Measurements from ENCODE around the gene PTPN4.
A peak's percentile ranks its signal among the peaks of the same experiment; 100 is the strongest.
"Not testable (repeated sequence)": the region's sequence is repeated elsewhere in the genome, so short reads cannot be mapped to it uniquely, and the experiment has no call there.

PTPN4 gene

GRCh38 chr2:119950966-119951365, 191.2 kb downstream of the PTPN4 start:
- no peak for DNase-seq

GRCh38 chr2:119958670-119959268, 199.0 kb downstream of the PTPN4 start:
- no peak for DNase-seq

GRCh38 chr2:119960821-119961220, 201.1 kb downstream of the PTPN4 start:
- no peak for DNase-seq

DNA sequence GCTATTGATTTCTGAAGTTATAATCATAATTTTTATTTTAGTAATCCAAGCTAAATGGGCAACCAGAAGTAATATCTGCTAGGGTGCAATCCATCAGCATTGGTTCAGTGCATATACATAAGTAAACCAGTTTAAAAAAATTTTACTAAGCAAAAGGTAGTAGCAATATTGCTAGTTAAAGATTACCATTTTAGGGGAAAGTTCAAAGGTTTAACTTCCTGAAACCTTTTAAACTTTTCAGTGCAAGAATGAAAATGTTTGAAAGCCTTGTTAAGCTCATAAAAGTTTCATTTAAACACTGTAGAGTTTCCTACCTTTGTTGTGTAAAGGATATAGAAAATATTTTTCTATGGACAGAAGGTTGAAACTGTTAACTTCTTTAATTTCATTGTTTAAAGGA, 222.2 kb downstream of the PTPN4 start:
- DNase-seq = no peak

GRCh38 chr2:119982506-119982905, 222.8 kb downstream of the PTPN4 start:
- DNase-seq = no peak

DNA sequence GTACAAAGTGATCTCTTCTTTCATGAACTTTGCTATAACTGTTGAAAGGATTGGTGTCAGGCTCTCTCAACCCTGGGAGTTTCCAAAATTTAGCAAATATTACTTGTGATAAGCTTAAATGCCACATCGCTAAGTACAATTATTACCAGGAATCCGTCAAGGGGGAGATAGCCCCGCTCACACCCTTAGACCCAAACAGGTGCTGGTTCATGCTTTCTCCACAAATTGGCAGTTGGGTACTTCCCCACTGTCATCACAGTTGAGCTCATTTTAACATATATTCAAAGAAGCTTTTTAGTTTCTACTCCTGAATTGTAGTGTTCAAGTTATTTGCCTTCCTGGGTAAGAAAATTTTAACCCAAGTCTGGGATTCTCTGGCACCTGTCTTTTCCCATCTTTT, 223.4 kb downstream of the PTPN4 start:
- DNase-seq = no peak

DNA sequence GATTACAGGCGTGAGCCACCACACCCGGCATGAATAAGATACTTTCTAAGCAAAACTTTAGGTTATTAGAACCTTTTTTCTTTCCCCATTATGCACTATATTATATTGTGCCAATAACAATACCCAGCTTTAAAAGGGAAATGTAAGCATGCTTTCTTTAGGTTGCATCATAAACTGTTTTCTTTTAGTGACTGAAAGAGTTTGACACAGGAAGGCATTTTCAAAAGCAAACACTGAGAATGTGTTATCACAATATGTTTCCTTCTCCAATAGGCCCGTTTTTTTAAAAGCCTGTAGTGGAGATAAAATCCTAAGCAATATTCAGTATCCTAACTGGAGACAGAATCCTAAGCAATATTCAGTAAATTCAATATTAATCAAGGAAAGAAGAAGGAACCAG, 236.4 kb downstream of the PTPN4 start:
- DNase-seq = no peak

DNA sequence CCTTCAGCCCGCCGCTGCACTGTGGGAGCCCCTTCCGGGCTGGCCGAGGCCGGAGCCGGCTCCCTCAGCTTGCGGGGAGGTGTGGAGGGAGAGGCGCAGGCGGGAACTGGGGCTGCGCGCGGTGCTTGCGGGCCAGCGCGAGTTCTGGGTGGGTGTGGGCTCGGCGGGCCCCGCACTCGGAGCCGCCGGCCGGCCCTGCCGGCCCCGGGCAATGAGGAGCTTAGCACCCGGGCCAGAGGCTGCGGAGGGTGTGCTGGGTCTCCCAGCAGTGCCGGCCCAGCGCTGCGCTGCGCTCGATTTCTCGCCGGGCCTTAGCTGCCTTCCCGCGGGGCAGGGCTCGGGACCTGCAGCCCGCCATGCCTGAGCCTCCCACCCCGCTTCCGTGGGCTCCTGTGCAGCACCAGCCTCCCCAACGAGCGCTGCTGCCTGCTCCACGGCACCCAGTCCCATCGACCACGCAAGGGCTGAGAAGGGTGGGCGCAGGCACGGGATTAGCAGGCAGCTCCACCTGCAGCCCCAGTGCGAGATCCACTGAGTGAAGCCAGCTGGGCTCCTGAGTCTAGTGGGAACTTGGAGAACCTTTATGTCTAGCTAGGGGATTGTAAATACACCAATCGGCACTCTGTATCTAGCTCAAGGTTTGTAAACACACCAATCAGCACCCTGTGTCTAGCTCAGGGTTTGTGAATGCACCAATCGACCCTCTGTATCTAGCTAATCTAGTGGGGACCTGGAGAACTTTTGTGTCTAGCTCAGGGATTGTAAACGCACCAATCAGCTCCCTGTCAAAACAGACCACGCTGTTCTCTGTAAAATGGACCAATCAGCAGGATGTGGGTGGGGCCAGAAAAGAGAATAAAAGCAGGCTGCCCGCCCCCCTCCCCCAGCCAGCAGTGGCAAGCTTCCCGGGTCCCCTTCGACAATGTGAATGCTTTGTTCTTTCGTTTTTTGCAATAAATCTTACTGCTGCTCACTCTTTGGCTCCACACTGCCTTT, 237.5 kb downstream of the PTPN4 start:
- not testable (repeated sequence) for DNase-seq

GRCh38 chr2:120001471-120001870, 241.7 kb downstream of the PTPN4 start:
- DNase-seq = no peak

- no peak for DNase-seq
These were observed 244.5 kb downstream of the PTPN4 start for GRCh38 chr2:120004254-120004653.

GRCh38 chr2:120005834-120006521, 246.3 kb downstream of the PTPN4 start:
- DNase-seq = no peak

DNA sequence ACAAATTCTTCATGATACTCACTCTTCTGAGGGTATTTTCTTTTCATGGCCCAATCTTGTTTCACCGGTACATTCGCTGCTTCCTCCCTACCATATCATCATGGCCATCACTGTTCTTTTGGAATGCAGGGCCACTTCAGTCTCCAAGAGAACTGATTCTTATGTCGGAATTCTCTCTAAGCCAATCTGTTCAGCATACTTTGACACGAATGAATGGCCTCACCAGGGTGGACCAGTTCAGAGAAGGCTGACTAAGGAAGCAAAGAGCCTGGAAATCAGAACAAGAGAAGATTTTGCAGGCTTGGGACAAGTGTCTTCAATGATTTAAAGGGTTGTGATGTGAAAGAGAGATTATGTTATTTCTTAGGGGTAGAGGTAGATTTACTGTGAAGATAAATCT, 248.1 kb downstream of the PTPN4 start:
- DNase-seq = no peak

GRCh38 chr2:120012363-120012762, 252.6 kb downstream of the PTPN4 start:
- no peak for DNase-seq

- DNase-seq = peak; percentile 83
These were observed 253.3 kb downstream of the PTPN4 start, which contains the start of gene EPB41L5 for GRCh38 chr2:120012771-120013596. Gene EPB41L5, plus strand, starts transcription at chr2:120013077. Its CDS starts 6,008 bp downstream, at chr2:120019085.

- no peak for DNase-seq
These were observed 254.0 kb downstream of the PTPN4 start for GRCh38 chr2:120013597-120014223.

GRCh38 chr2:120014226-120014980, 254.7 kb downstream of the PTPN4 start:
- DNase-seq = no peak

GRCh38 chr2:120016800-120017199, 257.1 kb downstream of the PTPN4 start:
- no peak for DNase-seq

DNA sequence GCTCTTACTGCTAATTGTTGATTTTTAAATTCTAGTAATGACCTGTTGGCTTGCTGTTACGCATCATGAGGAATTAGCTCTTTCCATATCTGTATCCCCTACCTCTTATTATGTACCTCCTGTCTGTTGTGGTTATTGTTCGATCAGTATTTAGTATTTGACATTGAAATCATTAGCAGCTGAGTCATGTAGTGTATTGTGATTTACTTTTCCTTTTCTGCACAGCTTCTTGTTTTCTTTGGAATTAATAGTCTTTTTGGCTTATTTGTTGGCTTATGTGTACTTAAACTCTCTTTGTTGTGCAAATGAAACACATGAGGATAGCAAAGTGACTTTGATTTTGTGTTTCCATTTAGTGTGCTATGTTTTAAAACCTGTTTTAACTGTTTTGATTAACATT, 257.5 kb downstream of the PTPN4 start:
- no peak for DNase-seq

- no peak for DNase-seq
These were observed 258.8 kb downstream of the PTPN4 start for GRCh38 chr2:120018549-120018948.

GRCh38 chr2:120020554-120020953, 260.8 kb downstream of the PTPN4 start:
- no peak for DNase-seq

DNA sequence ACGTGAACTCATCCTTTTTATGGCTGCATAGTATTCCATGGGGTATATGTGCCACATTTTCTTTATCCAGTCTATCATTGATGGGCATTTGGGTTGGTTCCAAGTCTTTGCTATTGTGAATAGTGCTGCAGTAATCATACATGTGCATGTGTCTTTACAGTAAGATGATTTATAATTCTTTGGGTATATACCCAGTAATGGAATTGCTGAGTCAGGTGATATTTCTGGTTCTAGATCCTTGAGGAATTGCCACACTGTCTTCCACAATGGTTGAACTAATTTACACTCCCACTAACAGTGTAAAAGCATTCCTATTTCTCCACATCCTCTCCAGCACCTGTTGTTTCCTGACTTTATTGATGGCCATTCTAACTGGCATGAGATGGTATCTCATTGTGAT, 262.8 kb downstream of the PTPN4 start:
- DNase-seq = not testable (repeated sequence)

All from activated naive CD4-positive, alpha-beta T cell treated with Interleukin-2 at 50 U/mL for 16 hours (primary cell).